CD4-positive, alpha-beta memory T cell (primary cell): Measurements from ENCODE around the gene ATP8B4. TPM values are rescaled to one million over a fixed set of nuclear protein-coding genes. Genes with fewer than 3 reads are reported as not detected.

Experiments used
- CTCF ChIA-PET: fragments of 350-600 bp; sonication (Branson Sonifier 250); formaldehyde crosslinking; loops from one replicate; lab custom pipeline; 2021; ENCODE audit warnings: inconsistent platforms; ENCODE audit not compliant: partially characterized antibody; lab: Charles Lee
- POLR2A ChIA-PET: fragments of 350-600 bp; sonication (Branson Sonifier 250); formaldehyde crosslinking; loops from one replicate; lab custom pipeline; 2021; ENCODE audit not compliant: partially characterized antibody; lab: Charles Lee
- DNase-seq, 5 donors: peaks; one replicate each; pipeline versions ENCODE4 v3.0.0 to v3.0.0-alpha.2; 2020 to 2022; ENCODE audit warnings: mixed read lengths in 1 of 5
- H3K27ac ChIP-seq: one replicate; pipeline ENCODE4 v1.7.0; 2013; ENCODE audit warnings: low read depth, low read length
- H3K27me3 ChIP-seq: 2 replicates; pipeline ENCODE4 v1.7.0; 2013; ENCODE audit warnings: mild to moderate bottlenecking, low read length, moderate library complexity; ENCODE audit not compliant: insufficient read depth
- H3K36me3 ChIP-seq: 2 replicates; pipeline ENCODE4 v1.7.0; 2013; ENCODE audit warnings: mild to moderate bottlenecking, low read length, moderate library complexity; ENCODE audit not compliant: insufficient read depth
- H3K4me1 ChIP-seq: 2 replicates; pipeline ENCODE4 v1.7.0; 2013; ENCODE audit warnings: mild to moderate bottlenecking, low read length, moderate library complexity; ENCODE audit not compliant: insufficient read depth
- H3K4me3 ChIP-seq, 2 donors: one replicate each; pipeline ENCODE4 v1.7.0; 2013; ENCODE audit warnings: low read length in 2 of 2, mild to moderate bottlenecking in 1 of 2
- H3K9me3 ChIP-seq, 2 donors: one replicate each; pipeline ENCODE4 v1.7.0; 2013; ENCODE audit warnings: low read length in 2 of 2, control low read depth in 1 of 2; ENCODE audit not compliant: control insufficient read depth in 1 of 2
- H3K27ac Mint-ChIP-seq, 7 donors: one replicate each; pipeline ENCODE4 v1.8.0; 2020 to 2021; ENCODE audit warnings: mixed read lengths in 7 of 7, mild to moderate bottlenecking in 6 of 7, inconsistent platforms in 3 of 7, moderate library complexity in 3 of 7
- H3K27me3 Mint-ChIP-seq, 2 donors: one replicate each; pipeline ENCODE4 v1.8.0; 2020 to 2021; ENCODE audit warnings: mixed read lengths in 2 of 2
- H3K36me3 Mint-ChIP-seq, 2 donors: one replicate each; pipeline ENCODE4 v1.8.0; 2020 to 2021; ENCODE audit warnings: mixed read lengths in 2 of 2, inconsistent platforms in 1 of 2, mild to moderate bottlenecking in 1 of 2
- H3K4me1 Mint-ChIP-seq, 4 donors: one replicate each; pipeline ENCODE4 v1.8.0; 2020 to 2021; ENCODE audit warnings: mixed read lengths in 4 of 4, mild to moderate bottlenecking in 1 of 4
- H3K4me3 Mint-ChIP-seq, 8 donors: one replicate each; pipeline ENCODE4 v1.8.0; 2020 to 2021; ENCODE audit warnings: mixed read lengths in 8 of 8, mild to moderate bottlenecking in 7 of 8, moderate library complexity in 6 of 8, inconsistent platforms in 3 of 8
- H3K9me3 Mint-ChIP-seq, 8 donors: one replicate each; pipeline ENCODE4 v1.8.0; 2020 to 2021; ENCODE audit warnings: mixed read lengths in 8 of 8, mild to moderate bottlenecking in 5 of 8, inconsistent platforms in 3 of 8, moderate library complexity in 1 of 8
- intact Hi-C: fragments of 100-400 bp; cut with micrococcal nuclease; formaldehyde crosslinking; loops from one replicate; pipeline ENCODE4 v1.15.1; 2023
- polyA plus RNA-seq, 2 donors: library from polyadenylated mRNA; unstranded; fragments of 300-500 nt; fragmentation: Illumina TruSeq; gene quantifications; one replicate each; pipeline ENCODE4 v1.2.3, GENCODE V29; 2021
- total RNA-seq, 2 experiments: library from RNA; stranded (reverse); gene quantifications; one replicate each; pipeline ENCODE4 v1.2.3, GENCODE V29; 2021

Gene ATP8B4
- total and polyA plus RNA-seq, 4 experiments from 2014 or later: 0.11 to 0.67 (median 0.44) TPM; not detected in 1

GRCh38 chr15:49848282-49848724 is 270.7 kb downstream of the ATP8B4 start:
- no peak for DNase-seq
- Histone ChIP-seq H3K9me3 (no peaks in the 10 kb centered on the region), H3K27me3 (no peaks in the 10 kb centered on the region), H3K27ac (no peak overlapping the region), H3K36me3 (no peaks in the 10 kb centered on the region), H3K4me3 (no peak overlapping the region), H3K4me1 (no peaks in the 10 kb centered on the region)
- Mint-ChIP-seq H3K4me1 (no peaks in the 10 kb centered on the region), H3K27me3 (peaks cover 0 to 5% of the 10 kb centered on the region in 2 donors), H3K27ac (no peak overlapping the region), H3K36me3 (no peaks in the 10 kb centered on the region), H3K9me3 (peaks cover 0 to 11% (median 7%) of the 10 kb centered on the region in 8 donors), H3K4me3 (no peak overlapping the region)
- POLR2A ChIA-PET: no interaction called here
- intact Hi-C loops: no loop called here
- CTCF ChIA-PET: no interaction called here

- H3K27me3 Mint-ChIP-seq: peaks cover 0 to 5% of the 10 kb centered on the region in 2 donors
- H3K36me3 ChIP-seq: no peaks in the 10 kb centered on the region
Measured at GRCh38 chr15:49847423-49848281, 271.4 kb downstream of the ATP8B4 start.

GRCh38 chr15:49844390-49844789 is 274.6 kb downstream of the ATP8B4 start:
- Mint-ChIP-seq H3K36me3 (no peaks in the 10 kb centered on the region), H3K27me3 (no peaks in the 10 kb centered on the region)
- POLR2A ChIA-PET: no interaction called here

More at GRCh38 chr15:49847423-49848281, 271.4 kb downstream of the ATP8B4 start:
- Mint-ChIP-seq H3K4me3 (no peak overlapping the region), H3K27ac (no peak overlapping the region), H3K36me3 (no peaks in the 10 kb centered on the region), H3K9me3 (peaks cover 0 to 13% (median 9%) of the 10 kb centered on the region in 8 donors), H3K4me1 (no peaks in the 10 kb centered on the region)
- no peak overlapping the region for H3K4me3 ChIP-seq
- intact Hi-C loops: no loop called here
- H3K9me3 ChIP-seq: no peaks in the 10 kb centered on the region
- ChIA-PET CTCF (no interaction called here), POLR2A (no interaction called here)
- H3K27me3 ChIP-seq: no peaks in the 10 kb centered on the region
- no peaks in the 10 kb centered on the region for H3K4me1 ChIP-seq
- no peak overlapping the region for H3K27ac ChIP-seq
- no peak for DNase-seq

GRCh38 chr15:49843725-49844124 is 275.3 kb downstream of the ATP8B4 start:
- no peaks in the 10 kb centered on the region for H3K27me3 Mint-ChIP-seq
- intact Hi-C loops: no loop called here
- H3K4me3 ChIP-seq: no peak overlapping the region
- CTCF ChIA-PET: no interaction called here
- H3K27ac Mint-ChIP-seq: no peak overlapping the region
- no peak overlapping the region for H3K4me3 Mint-ChIP-seq
- no peaks in the 10 kb centered on the region for H3K27me3 ChIP-seq
- no peak overlapping the region for H3K27ac ChIP-seq
- H3K36me3 ChIP-seq: no peaks in the 10 kb centered on the region
- DNase-seq: no peak
- no peaks in the 10 kb centered on the region for H3K4me1 Mint-ChIP-seq
- peaks cover 0 to 26% (median 13%) of the 10 kb centered on the region in 8 donors for H3K9me3 Mint-ChIP-seq
- no peaks in the 10 kb centered on the region for H3K36me3 Mint-ChIP-seq
- H3K9me3 ChIP-seq: no peaks in the 10 kb centered on the region
- POLR2A ChIA-PET: no interaction called here
- H3K4me1 ChIP-seq: no peaks in the 10 kb centered on the region

More at GRCh38 chr15:49844390-49844789, 274.6 kb downstream of the ATP8B4 start:
- no peak overlapping the region for H3K27ac Mint-ChIP-seq
- H3K4me3 Mint-ChIP-seq: no peak overlapping the region
- Histone ChIP-seq H3K36me3 (no peaks in the 10 kb centered on the region), H3K4me1 (no peaks in the 10 kb centered on the region), H3K27me3 (no peaks in the 10 kb centered on the region), H3K4me3 (no peak overlapping the region), H3K9me3 (no peaks in the 10 kb centered on the region), H3K27ac (no peak overlapping the region)
- intact Hi-C loops: no loop called here
- H3K4me1 Mint-ChIP-seq: no peaks in the 10 kb centered on the region
- DNase-seq: no peak
- H3K9me3 Mint-ChIP-seq: peaks cover 0 to 20% (median 9%) of the 10 kb centered on the region in 8 donors
- CTCF ChIA-PET: no interaction called here

- H3K27me3 ChIP-seq: no peaks in the 10 kb centered on the region
- H3K36me3 ChIP-seq: no peaks in the 10 kb centered on the region
- no peak overlapping the region for H3K27ac ChIP-seq
- Mint-ChIP-seq H3K36me3 (no peaks in the 10 kb centered on the region), H3K4me3 (no peak overlapping the region), H3K9me3 (peaks cover 0 to 32% (median 20%) of the 10 kb centered on the region in 8 donors), H3K4me1 (no peaks in the 10 kb centered on the region), H3K27me3 (no peaks in the 10 kb centered on the region), H3K27ac (no peak overlapping the region)
- DNase-seq: no peak
- POLR2A ChIA-PET: no interaction called here
- no peaks in the 10 kb centered on the region for H3K9me3 ChIP-seq
- CTCF ChIA-PET: no interaction called here
- H3K4me1 ChIP-seq: no peaks in the 10 kb centered on the region
- intact Hi-C loops: no loop called here
- H3K4me3 ChIP-seq: no peak overlapping the region
Measured at GRCh38 chr15:49842031-49842730, 276.9 kb downstream of the ATP8B4 start.

- Mint-ChIP-seq H3K27me3 (no peaks in the 10 kb centered on the region), H3K9me3 (peaks cover 0 to 9% (median 3%) of the 10 kb centered on the region in 8 donors), H3K27ac (no peak overlapping the region), H3K36me3 (no peaks in the 10 kb centered on the region), H3K4me1 (no peaks in the 10 kb centered on the region), H3K4me3 (no peak overlapping the region)
- Histone ChIP-seq H3K4me1 (no peaks in the 10 kb centered on the region), H3K27ac (no peak overlapping the region), H3K9me3 (no peaks in the 10 kb centered on the region), H3K36me3 (no peaks in the 10 kb centered on the region), H3K27me3 (no peaks in the 10 kb centered on the region), H3K4me3 (no peak overlapping the region)
- intact Hi-C loops: no loop called here
- ChIA-PET POLR2A (no interaction called here), CTCF (no interaction called here)
- no peak for DNase-seq
Measured at GRCh38 chr15:49832511-49832910, 286.5 kb downstream of the ATP8B4 start.

- Mint-ChIP-seq H3K36me3 (no peaks in the 10 kb centered on the region), H3K27ac (no peak overlapping the region), H3K9me3 (peaks cover 0 to 6% (median under 1%) of the 10 kb centered on the region in 8 donors), H3K4me1 (no peaks in the 10 kb centered on the region), H3K4me3 (no peak overlapping the region), H3K27me3 (no peaks in the 10 kb centered on the region)
- H3K27ac ChIP-seq: no peak overlapping the region
- H3K4me3 ChIP-seq: no peak overlapping the region
- CTCF ChIA-PET: no interaction called here
- H3K9me3 ChIP-seq: no peaks in the 10 kb centered on the region
- H3K27me3 ChIP-seq: no peaks in the 10 kb centered on the region
- intact Hi-C loops: no loop called here
- H3K4me1 ChIP-seq: no peaks in the 10 kb centered on the region
- no peak for DNase-seq
- no peaks in the 10 kb centered on the region for H3K36me3 ChIP-seq
- POLR2A ChIA-PET: no interaction called here
Measured at GRCh38 chr15:49831206-49831965, 287.6 kb downstream of the ATP8B4 start.
